Ovary (tissue), 3 donors: ENCODE data around the gene RGS2.

Experiments
- EP300 ChIP-seq: sonication (generic); formaldehyde crosslinking; IDR thresholded peaks from one replicate; pipeline ENCODE4 v1.6.1; 2017; ENCODE audit warnings: antibody characterized with exemption
- POLR2A ChIP-seq: fragments of 450-650 bp; IDR thresholded peaks from one replicate; pipeline ENCODE4 v1.6.1; 2017; ENCODE audit warnings: antibody characterized with exemption, mild to moderate bottlenecking, moderate library complexity
- TF ChIP-seq, protein P1 (sequence below), 3 donors: fragments of 450-650 bp in 2 of 3; fragments of 200-600 bp in 1 of 3; IDR thresholded peaks; one replicate each; pipeline versions ENCODE4 v1.5.1 to v1.8.0; 2016 to 2022; ENCODE audit warnings: antibody characterized with exemption in 3 of 3, mild to moderate bottlenecking in 1 of 3
- donor health status: DM: no; HTN: no; CAD: no.

DNA sequence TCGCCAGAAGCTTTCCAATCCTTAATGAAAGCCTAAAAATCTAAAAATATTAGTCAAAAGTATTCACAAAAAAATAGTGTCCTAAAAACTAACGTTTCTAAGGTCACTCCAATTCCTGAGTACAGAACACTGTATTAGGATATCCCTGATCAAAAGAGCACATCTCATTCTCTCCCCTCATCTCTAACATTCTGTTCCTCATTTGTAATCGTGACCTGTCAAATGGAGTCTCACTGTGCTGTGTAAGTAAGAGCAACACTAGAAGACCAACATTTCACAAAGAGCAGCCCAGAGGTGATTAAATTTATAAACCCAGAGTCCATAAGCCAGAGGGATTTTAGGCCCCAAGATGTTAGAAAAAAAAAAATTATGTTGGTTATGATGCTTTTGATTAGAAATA lies 26.3 kb downstream of the RGS2 start:
- TF ChIP-seq, protein P1, sequence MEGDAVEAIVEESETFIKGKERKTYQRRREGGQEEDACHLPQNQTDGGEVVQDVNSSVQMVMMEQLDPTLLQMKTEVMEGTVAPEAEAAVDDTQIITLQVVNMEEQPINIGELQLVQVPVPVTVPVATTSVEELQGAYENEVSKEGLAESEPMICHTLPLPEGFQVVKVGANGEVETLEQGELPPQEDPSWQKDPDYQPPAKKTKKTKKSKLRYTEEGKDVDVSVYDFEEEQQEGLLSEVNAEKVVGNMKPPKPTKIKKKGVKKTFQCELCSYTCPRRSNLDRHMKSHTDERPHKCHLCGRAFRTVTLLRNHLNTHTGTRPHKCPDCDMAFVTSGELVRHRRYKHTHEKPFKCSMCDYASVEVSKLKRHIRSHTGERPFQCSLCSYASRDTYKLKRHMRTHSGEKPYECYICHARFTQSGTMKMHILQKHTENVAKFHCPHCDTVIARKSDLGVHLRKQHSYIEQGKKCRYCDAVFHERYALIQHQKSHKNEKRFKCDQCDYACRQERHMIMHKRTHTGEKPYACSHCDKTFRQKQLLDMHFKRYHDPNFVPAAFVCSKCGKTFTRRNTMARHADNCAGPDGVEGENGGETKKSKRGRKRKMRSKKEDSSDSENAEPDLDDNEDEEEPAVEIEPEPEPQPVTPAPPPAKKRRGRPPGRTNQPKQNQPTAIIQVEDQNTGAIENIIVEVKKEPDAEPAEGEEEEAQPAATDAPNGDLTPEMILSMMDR (IDR thresholded peaks at IDR 0.05): no peak
- TF ChIP-seq POLR2A (no peak), EP300 (no peak)
